ENCODE data around the gene TLK1. TPM values are rescaled to one million over a fixed set of nuclear protein-coding genes. Genes with fewer than 3 reads are reported as not detected.
A peak's percentile ranks its signal among the peaks of the same experiment; 100 is the strongest.

Gene TLK1
- total RNA-seq, 1 experiment from 2014 or later, result 10.1 TPM

DNA sequence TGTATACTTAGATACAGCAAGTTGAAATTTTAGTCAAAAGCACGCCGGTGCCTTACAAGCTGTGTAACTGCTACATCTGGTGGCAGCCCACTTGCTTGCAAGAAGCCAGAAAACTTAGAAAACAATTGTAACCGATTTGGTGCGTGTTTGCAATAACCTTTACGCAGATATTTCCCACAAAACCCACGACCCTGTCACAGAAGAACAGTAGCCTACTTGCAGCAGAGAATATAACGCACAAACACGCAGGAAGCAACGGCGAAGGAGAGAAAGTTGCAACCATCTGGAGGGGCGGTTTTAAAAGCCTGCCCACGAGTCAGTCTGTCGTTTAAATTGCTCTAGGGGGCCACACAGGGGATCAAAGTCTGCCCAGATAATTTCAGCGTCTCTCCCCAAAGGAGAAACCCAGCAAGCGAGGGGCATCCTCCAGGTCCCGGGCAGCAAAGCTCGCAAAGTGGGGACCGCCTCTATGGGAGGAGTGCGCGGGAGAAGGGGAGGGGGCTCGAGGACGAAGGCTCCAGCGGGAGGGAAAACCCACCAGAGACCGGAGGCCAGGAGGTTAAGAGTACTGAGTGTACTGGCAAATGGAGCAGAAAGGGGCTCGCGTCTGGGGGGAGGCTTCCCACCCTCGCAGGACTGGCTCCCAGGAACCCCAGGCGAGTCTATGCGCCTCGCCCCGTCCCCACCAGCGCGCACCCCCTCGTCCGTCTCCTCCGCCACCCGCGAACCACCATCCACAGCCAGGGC is 1.1 kb downstream of the TLK1 start:
- peak overlapping the region; percentile 92 for H3K4me3 ChIP-seq (ENCODE audit: low read length)
- intact Hi-C loops (cut with micrococcal nuclease), result loop anchor here (1.0 to 10.0 kb wide), 4 partner anchors 72 to 186 kb away; no protein-coding TSS in a partner anchor
- H3K9me3 ChIP-seq (ENCODE audit: low read length), result no peaks in the 10 kb centered on the region
- CTCF ChIA-PET, result interaction anchor here (0.7 to 2.3 kb wide), 3 partner anchors 187 to 257 kb away, joined by 3 to 6 read pairs (median 4); no protein-coding TSS in a partner anchor
- ATAC-seq, result peak; percentile 19
- no TSS peak for BruUV-seq (replicated peaks)
- H4K20me1 ChIP-seq (ENCODE audit: low read length), result peaks cover 42% of the 10 kb centered on the region
- H3K27ac ChIP-seq (ENCODE audit: low read length), result peak overlapping the region; percentile 28
- TF ChIP-seq, protein P1, sequence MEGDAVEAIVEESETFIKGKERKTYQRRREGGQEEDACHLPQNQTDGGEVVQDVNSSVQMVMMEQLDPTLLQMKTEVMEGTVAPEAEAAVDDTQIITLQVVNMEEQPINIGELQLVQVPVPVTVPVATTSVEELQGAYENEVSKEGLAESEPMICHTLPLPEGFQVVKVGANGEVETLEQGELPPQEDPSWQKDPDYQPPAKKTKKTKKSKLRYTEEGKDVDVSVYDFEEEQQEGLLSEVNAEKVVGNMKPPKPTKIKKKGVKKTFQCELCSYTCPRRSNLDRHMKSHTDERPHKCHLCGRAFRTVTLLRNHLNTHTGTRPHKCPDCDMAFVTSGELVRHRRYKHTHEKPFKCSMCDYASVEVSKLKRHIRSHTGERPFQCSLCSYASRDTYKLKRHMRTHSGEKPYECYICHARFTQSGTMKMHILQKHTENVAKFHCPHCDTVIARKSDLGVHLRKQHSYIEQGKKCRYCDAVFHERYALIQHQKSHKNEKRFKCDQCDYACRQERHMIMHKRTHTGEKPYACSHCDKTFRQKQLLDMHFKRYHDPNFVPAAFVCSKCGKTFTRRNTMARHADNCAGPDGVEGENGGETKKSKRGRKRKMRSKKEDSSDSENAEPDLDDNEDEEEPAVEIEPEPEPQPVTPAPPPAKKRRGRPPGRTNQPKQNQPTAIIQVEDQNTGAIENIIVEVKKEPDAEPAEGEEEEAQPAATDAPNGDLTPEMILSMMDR (conservative IDR thresholded peaks at IDR 0.05; ENCODE audit: low read depth, low read length), result peak; percentile 65
- TF ChIP-seq EZH2phosphoT487 (IDR thresholded peaks at IDR 0.05; ENCODE audit: borderline replicate concordance, low read length) (no peak), EZH2 (IDR thresholded peaks at IDR 0.05; ENCODE audit: low read length, unreplicated experiment) (no peak)
- peak overlapping the region; percentile 89 for H3K4me2 ChIP-seq (ENCODE audit: low read length)
- peak; percentile 56 for DNase-seq
- H3K79me2 ChIP-seq (ENCODE audit: low read length), result peaks cover 58% of the 10 kb centered on the region
- no peaks in the 10 kb centered on the region for H3K27me3 ChIP-seq (ENCODE audit: low read length)
- H2AFZ ChIP-seq (ENCODE audit: low read length), result peak overlapping the region; percentile 64
- H3K9me2 ChIP-seq (replicated peaks; ENCODE audit: low read length), result no peaks in the 10 kb centered on the region
- POLR2A ChIA-PET (ENCODE audit: unreplicated experiment), result no interaction called here
- peak overlapping the region; percentile 92 for H3K9ac ChIP-seq (ENCODE audit: low read length)
- no peaks in the 10 kb centered on the region for H3K36me3 ChIP-seq (ENCODE audit: low read depth, low read length)
- H3F3A ChIP-seq (ENCODE audit: low read length, unreplicated experiment), result no peaks in the 10 kb centered on the region
- H3K4me1 ChIP-seq (ENCODE audit: insufficient read depth, low read length), result peaks cover 18% of the 10 kb centered on the region

DNA sequence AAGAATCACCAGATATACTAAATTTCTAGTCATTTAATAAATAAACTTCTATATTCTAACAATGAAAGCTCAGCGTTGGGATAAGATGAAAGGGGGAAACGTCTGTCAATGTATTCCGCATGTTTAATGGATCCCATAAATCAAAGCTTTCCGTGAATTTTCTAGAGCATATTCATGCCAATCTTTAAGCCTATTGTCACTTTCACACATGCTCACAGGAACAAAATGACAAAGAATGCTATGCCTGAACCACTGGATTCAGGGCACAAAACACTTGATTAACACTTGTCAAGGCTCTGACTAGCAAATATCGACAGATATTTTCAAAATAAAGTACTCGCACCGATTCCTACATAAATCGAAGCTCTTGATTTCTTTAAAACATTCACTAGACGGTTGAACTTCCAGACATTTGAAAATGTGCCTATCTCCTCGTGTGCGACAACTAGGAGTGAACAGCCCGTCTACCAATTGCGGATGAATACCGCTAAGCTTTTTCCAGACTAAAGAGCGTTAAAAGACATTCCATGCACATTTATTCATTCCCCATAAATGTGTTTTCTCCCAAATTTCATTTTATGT is 1.8 kb downstream of the TLK1 start:
- no peak; the same call in 1 of the 2 replicates for ATAC-seq
- Histone ChIP-seq H3K27ac (ENCODE audit: low read length) (no peak overlapping the region; the same call in 1 of the 2 replicates), H3K9ac (ENCODE audit: low read length) (peak overlapping the region; percentile 92), H3K9me3 (ENCODE audit: low read length) (no peaks in the 10 kb centered on the region), H3F3A (ENCODE audit: low read length, unreplicated experiment) (no peaks in the 10 kb centered on the region), H3K79me2 (ENCODE audit: low read length) (peaks cover 65% of the 10 kb centered on the region), H3K4me3 (ENCODE audit: low read length) (peak overlapping the region; percentile 92), H3K4me1 (ENCODE audit: insufficient read depth, low read length) (peaks cover 24% of the 10 kb centered on the region), H4K20me1 (ENCODE audit: low read length) (peaks cover 47% of the 10 kb centered on the region), H3K36me3 (ENCODE audit: low read depth, low read length) (no peaks in the 10 kb centered on the region), H3K9me2 (replicated peaks; ENCODE audit: low read length) (no peaks in the 10 kb centered on the region), H2AFZ (ENCODE audit: low read length) (peak overlapping the region; percentile 64), H3K27me3 (ENCODE audit: low read length) (no peaks in the 10 kb centered on the region), H3K4me2 (ENCODE audit: low read length) (peak overlapping the region; percentile 89)
- TSS peak; percentile 38 for BruUV-seq (replicated peaks)
- ChIA-PET POLR2A (ENCODE audit: unreplicated experiment) (no interaction called here), CTCF (interaction anchor here (1.5 kb wide), 1 partner anchor 257 kb away, joined by 4 read pairs; no protein-coding TSS in a partner anchor)
- intact Hi-C loops (cut with micrococcal nuclease), result loop anchor here (1.0 to 5.0 kb wide), 3 partner anchors 72 to 186 kb away; no protein-coding TSS in a partner anchor
- DNase-seq, result peak; percentile 29
- no peak for TF ChIP-seq EZH2 (IDR thresholded peaks at IDR 0.05; ENCODE audit: low read length, unreplicated experiment)
- TF ChIP-seq, protein P1 (conservative IDR thresholded peaks at IDR 0.05; ENCODE audit: low read depth, low read length), result no peak
- TF ChIP-seq EZH2phosphoT487 (IDR thresholded peaks at IDR 0.05; ENCODE audit: borderline replicate concordance, low read length), result no peak
